WERI-Rb-1 (cell line): ENCODE measurements around the gene PRELP.
A peak's percentile ranks its signal among the peaks of the same experiment; 100 is the strongest.

Experiments
- DNase-seq: peaks from one replicate; pipeline ENCODE4 v3.0.0-alpha.2; 2020
- H3K27ac ChIP-seq: fragments of 250-450 bp; sonication (Bioruptor Pico); 2 replicates; pipeline ENCODE4 v1.5.1; 2020; ENCODE audit warnings: mild to moderate bottlenecking, moderate library complexity
- H3K27me3 ChIP-seq: fragments of 250-450 bp; sonication (Bioruptor Pico); 2 replicates; pipeline ENCODE4 v1.5.1; 2021; ENCODE audit warnings: mild to moderate bottlenecking, low read depth, moderate library complexity; ENCODE audit not compliant: insufficient read depth, severe bottlenecking
- H3K36me3 ChIP-seq: fragments of 250-450 bp; sonication (Bioruptor Pico); 2 replicates; pipeline ENCODE4 v1.5.1; 2020; ENCODE audit warnings: mild to moderate bottlenecking, moderate library complexity
- H3K4me3 ChIP-seq: 2 replicates; pipeline ENCODE4 v1.5.1; 2011; ENCODE audit warnings: low read depth, mild to moderate bottlenecking, control low read depth, low read length
- H3K9me3 ChIP-seq: fragments of 250-450 bp; sonication (Bioruptor Pico); 2 replicates; pipeline ENCODE4 v1.5.1; 2021; ENCODE audit warnings: mild to moderate bottlenecking, moderate library complexity; ENCODE audit not compliant: severe bottlenecking
- TF ChIP-seq, protein P1 (sequence below): IDR thresholded peaks from 2 replicates; pipeline ENCODE4 v1.5.1; 2011; ENCODE audit warnings: low read depth, mild to moderate bottlenecking, control low read depth, inconsistent platforms, low read length

Gene PRELP

DNA sequence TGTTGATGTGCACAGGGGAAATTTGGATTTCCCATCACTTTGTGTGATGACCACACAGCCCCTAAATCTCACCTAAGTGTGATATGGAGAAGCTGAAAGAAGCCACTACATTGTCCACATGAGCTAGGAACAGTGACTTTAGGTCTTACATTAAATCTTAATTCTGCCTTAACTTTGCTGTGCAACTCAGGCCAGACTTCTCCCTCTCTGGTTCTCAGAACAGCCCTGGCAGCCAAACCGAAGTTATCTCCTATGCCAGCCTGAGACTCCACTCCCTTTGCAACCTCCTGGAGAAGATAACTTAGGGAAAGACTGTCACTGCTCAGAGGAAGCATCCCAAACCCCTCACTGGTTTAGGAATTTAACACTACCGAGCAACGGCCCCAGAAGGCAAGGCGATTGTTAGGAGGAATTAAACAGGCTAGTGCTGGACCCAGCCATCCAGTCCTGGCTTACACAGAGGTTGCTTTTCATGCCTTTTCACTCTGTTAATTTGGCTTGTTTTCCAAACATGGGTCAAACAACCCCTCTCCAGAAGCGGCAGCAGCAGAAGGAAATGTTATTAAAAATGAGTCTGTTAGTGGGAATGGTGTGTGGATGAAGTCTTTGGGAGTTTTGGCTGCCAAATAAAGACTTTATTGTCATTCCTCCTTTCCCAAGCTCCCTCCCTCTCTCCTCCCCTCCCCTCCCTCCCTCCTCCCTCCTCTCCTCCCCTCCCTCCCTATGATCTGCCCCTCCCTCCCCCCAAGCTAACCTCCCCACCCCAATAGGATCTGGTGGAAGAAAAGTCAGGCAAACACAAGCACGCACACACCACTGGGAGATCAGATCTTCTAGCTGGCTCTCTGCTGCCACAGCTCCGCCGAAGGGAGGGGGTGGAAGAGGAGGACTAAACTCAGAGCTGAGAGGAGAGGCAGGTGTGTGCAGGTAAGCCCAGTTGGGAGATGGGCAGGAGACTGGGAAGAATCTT is at the start of gene PRELP:
PRELP (plus strand) TSS at position 795 of the 970 bp plus-strand sequence. CDS start 7,379 bp downstream, outside the sequence.
- H3K36me3 ChIP-seq, result no peaks in the 10 kb centered on the region
- TF ChIP-seq, protein P1, sequence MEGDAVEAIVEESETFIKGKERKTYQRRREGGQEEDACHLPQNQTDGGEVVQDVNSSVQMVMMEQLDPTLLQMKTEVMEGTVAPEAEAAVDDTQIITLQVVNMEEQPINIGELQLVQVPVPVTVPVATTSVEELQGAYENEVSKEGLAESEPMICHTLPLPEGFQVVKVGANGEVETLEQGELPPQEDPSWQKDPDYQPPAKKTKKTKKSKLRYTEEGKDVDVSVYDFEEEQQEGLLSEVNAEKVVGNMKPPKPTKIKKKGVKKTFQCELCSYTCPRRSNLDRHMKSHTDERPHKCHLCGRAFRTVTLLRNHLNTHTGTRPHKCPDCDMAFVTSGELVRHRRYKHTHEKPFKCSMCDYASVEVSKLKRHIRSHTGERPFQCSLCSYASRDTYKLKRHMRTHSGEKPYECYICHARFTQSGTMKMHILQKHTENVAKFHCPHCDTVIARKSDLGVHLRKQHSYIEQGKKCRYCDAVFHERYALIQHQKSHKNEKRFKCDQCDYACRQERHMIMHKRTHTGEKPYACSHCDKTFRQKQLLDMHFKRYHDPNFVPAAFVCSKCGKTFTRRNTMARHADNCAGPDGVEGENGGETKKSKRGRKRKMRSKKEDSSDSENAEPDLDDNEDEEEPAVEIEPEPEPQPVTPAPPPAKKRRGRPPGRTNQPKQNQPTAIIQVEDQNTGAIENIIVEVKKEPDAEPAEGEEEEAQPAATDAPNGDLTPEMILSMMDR, result peak; percentile 33
- H3K4me3 ChIP-seq, result no peak within 1 kb of the TSS
- H3K9me3 ChIP-seq, result no peaks in the 10 kb centered on the region
- peak; percentile 77 for DNase-seq
- H3K27me3 ChIP-seq, result no peaks in the 10 kb centered on the region
- no peak within 1 kb of the TSS for H3K27ac ChIP-seq

DNA sequence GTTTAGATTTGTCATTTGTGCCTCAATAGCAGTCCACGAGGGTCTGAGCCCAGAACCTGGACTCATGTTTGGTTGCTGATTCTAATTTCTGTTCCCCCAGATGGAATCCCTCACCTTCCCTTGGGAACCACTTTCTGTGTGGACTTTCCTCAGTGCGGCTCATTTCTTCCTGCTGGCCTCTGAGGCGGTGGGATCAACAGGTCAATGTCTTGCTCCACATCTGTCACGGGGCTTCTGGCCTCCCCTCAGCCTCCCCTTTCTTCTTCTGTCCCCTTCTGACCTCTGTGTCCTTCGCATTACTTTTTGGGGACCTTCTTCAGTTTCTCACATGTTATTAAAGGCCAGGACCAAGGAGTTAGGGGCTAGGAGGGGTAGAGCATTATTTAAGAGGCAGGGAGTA is 49.2 kb upstream of the PRELP start:
- TF ChIP-seq, protein P1, result no peak
- DNase-seq, result no peak
- H3K27me3 ChIP-seq, result no peaks in the 10 kb centered on the region
- H3K4me3 ChIP-seq, result no peak overlapping the region
- H3K9me3 ChIP-seq, result no peaks in the 10 kb centered on the region
- H3K27ac ChIP-seq, result no peak overlapping the region
- H3K36me3 ChIP-seq, result no peaks in the 10 kb centered on the region

DNA sequence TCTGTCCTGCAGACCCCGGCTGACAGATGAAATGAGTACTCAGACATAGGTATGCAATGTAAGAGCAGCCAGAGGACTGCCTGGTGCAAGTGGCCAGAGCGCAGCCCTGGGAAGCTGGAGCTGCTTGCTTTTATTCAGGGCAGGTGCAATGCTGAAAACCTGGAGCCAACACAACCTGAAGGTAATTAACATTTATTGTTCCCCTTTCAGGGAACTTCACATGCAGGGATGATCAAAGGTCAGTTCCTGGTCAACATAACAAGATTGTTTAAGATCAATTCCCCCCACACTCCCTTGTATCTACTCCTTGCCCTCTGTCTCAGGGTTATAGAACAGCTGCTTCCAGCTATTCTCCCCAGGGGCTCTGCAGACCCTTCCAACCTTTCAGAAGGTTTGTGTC is 48.7 kb upstream of the PRELP start:
- TF ChIP-seq, protein P1, result no peak
- Histone ChIP-seq H3K27me3 (no peaks in the 10 kb centered on the region), H3K4me3 (no peak overlapping the region), H3K27ac (no peak overlapping the region), H3K9me3 (no peaks in the 10 kb centered on the region), H3K36me3 (no peaks in the 10 kb centered on the region)
- no peak for DNase-seq

DNA sequence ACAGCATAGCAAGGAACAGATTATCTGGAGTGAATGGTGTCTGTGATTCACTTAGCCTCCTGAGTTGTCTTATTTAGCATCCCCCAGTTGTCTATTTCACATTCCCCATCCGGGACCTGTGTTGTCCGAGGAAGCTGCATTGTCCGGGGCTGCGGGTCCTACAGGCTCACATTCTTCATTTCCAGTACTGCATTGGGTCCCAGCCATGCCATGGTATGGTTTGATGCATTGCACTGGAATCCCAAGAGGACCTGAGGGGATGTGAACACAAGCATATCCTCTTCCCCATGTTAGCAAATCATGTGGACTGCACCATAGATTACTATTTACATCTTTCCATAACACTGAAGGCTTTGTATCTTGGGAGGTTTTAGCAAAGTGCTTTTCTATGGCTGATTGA is 48.2 kb upstream of the PRELP start:
- TF ChIP-seq, protein P1, result no peak
- H3K9me3 ChIP-seq, result no peaks in the 10 kb centered on the region
- no peak overlapping the region for H3K4me3 ChIP-seq
- no peaks in the 10 kb centered on the region for H3K27me3 ChIP-seq
- no peaks in the 10 kb centered on the region for H3K36me3 ChIP-seq
- DNase-seq, result peak; percentile 10
- no peak overlapping the region for H3K27ac ChIP-seq

DNA sequence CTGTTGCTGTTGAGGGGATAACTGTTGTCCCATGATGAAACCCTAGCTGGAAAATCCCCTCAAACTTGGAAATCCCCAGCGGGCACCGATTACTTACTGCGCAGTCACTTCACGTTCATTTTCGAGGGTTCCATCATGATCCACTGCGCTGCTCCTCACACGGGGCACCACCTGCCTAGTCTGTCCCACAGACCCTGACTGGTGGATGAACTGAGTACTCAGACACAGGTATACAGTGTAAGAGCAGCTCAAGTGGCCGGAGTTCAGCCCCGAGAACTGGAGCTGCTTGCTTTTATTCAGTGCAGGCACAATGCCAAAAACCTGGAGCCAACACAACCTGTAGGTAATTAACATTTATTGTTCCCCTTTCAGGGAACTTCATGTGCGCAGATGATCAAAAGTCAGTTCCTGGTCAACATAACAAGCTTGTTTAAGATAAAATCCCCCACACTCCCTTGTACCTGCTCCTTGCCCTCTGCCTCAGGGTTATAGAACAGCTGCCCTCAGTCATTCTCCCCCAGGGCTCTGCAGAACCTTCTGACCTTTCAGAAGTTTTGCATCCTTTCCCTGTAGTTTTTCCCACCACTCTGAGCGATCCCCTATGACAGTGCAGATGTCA is 46.5 kb upstream of the PRELP start:
- no peaks in the 10 kb centered on the region for H3K27me3 ChIP-seq
- DNase-seq, result peak; percentile 17
- H3K27ac ChIP-seq, result no peak overlapping the region
- TF ChIP-seq, protein P1, result no peak
- H3K9me3 ChIP-seq, result no peaks in the 10 kb centered on the region
- H3K36me3 ChIP-seq, result no peaks in the 10 kb centered on the region
- no peak overlapping the region for H3K4me3 ChIP-seq
